HG03045 (cell line): ENCODE measurements around the gene ATG2A.

Experiments used
- ATAC-seq: cut with Tn5 transposase; IDR thresholded peaks from one replicate; pipeline ENCODE4 v1.9.1; 2021; ENCODE audit warnings: mild to moderate bottlenecking, moderate library complexity; ENCODE audit not compliant: unreplicated experiment

Gene ATG2A

DNA sequence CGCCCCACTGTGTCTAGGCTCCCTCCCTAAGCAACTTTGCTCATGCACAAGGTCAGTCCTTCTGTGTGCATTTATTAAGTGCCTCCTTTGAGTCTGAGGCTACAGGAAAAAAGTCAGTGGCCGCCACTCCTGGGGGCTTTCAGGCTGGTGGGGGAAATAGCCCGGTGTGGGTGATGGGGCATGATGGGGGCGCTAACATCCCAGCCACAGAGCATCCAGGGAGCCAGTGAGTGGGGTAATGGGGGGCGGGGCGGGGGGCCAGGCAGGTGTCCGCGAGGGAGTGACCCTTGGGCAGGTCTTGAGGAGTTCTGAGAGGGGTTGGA lies 28.6 kb downstream of the ATG2A start:
- no peak for ATAC-seq

DNA sequence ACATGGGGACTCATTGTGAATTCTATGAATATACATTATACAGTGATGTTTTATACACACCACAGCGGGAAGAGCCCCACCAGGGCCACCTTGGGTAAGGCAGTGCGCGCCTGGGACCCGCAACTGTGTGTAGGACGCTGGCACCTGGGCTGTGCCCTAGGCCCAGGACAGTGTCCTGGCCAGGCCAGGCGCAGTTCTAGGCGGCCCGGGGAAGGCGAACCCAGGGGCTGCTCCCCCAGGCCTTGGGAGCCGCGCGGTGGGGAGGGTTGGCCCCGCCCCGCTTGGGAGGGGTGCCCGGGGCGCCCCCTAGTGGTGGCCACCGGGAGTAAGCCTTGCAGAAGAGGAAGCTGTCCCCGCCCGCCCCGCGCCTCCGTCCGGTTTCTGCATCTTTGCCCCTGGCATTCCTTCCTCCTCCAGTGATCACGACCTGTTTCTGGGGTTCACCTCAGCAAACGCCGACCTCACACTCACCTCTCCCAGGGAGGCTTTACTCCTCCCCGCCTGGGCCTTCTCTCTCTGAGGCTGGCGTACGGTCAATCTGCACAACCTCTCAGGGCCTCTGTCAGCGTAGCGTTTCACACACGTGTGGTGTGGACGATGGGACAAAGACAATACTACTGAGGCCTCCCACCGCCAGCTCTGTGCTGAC lies 29.1 kb downstream of the ATG2A start:
- ATAC-seq = peak; percentile 63

GRCh38 chr11:64887234-64887756 lies 29.7 kb downstream of the ATG2A start:
- ATAC-seq = no peak

GRCh38 chr11:64885367-64886286 lies 31.4 kb downstream of the ATG2A start:
- no peak for ATAC-seq

- ATAC-seq = no peak
Measured at GRCh38 chr11:64884019-64884418, 33.0 kb downstream of the ATG2A start.

GRCh38 chr11:64883575-64883974 lies 33.4 kb downstream of the ATG2A start:
- no peak for ATAC-seq

- ATAC-seq = no peak
Measured at GRCh38 chr11:64882243-64882642, 34.8 kb downstream of the ATG2A start.

DNA sequence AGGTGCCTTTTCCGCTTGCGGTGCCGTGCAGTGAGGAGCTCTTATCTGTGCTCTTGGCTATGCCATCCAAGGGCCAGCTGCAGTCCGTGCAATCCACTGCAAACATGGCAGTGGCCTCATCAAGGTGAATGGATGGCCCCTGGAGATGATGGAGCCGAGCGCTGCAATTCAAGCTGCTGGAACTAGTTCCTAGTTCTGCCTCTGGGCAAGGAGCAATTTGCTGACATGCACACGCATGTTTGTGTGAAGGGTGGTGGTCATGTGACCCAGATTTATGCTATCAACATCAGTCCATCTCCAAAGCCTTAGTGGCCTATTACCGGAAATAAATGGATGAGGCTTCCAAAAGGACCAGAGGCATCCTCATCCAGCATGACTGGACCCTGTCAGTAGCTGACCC lies 35.5 kb downstream of the ATG2A start:
- no peak for ATAC-seq

GRCh38 chr11:64880240-64881001 lies 36.6 kb downstream of the ATG2A start:
- ATAC-seq = no peak

DNA sequence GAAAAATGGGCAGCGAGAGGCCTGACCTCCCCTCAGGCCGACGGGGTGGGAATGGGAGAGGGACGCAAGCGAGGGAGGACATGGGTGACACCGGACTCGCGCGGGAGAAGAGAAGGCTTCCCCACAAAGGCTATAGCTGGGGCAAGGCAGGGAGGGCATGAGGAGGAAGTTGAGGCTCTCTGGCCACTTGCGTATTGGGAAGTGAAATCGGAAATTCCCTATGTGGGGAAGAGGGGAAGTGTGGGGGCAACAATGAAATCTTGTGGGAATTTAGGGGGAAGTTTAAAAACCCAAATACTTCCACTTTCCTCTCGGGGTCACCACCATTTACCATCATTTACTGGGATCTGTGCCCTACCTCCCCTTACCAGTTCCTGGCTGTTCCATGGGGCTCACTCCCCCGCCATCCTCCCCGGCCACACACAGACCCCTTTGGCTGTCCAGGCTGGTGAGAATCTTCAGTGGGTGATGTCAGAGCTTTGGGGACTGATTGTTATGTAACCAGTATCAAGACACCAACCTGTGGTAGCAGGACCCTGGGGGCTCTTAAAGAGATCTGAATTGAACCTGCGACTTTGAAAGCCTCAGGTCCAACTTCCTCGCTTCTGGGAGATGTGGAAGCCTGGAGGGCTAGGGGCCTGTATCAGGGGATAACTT lies 37.6 kb downstream of the ATG2A start:
- no peak for ATAC-seq

DNA sequence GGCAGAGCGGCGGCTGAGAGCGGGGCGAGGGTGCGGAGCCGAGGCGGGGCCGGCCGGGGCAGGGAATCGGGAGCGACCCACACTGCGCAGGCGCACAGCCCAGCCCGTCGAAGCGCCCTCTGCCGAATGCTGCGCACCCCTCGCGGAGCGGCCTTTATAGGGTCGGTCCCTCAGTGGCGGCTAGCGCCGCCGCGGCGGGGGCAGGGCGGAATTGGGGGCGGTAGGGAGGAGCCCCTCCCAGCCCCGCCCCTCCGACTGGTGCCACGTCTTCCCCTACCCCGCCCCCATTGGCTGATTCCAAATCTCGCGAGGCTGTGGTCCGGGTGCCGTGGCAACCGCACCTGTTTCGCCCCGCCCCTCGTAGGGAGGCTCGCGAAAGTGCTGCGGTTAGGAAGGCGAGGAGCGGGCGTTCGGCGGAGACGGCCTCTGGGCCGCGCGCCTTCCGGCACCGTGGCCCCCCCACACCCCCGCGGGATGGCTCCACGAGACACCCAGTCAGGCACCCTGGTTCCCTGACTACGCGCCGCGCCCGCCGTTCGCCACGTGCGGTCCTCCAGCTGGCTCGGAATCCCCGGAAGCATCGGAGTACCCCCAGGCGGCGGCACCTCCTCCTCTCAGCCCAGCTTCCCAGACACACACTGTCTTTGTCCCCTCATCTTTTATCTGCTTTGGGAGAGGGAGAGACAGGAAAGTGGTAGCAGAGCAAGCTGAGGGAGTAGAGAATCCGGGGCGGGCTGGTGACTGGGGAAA lies 38.3 kb downstream of the ATG2A start, which contains the start of gene EHD1:
EHD1 (minus strand) TSS at position 128 of the 750 bp plus-strand sequence. CDS start 157 bp downstream, outside the sequence.
- ATAC-seq = peak; percentile 71

DNA sequence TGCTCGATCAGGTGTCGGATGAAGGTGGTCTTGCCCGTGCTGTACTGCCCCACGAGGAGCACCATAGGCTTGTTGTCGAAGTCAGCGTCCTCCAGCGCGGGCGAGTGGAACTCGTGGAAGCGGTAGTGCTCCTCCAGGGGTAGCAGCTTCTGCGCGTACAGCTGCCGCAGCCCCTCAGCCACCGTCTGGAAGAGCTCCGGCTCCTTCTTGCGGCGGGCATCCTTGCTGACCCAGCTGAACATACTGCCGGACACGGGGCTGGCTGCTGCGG lies 38.9 kb downstream of the ATG2A start:
- ATAC-seq = peak; percentile 19

GRCh38 chr11:64877390-64878222 lies 39.4 kb downstream of the ATG2A start:
- peak; percentile 1 for ATAC-seq

DNA sequence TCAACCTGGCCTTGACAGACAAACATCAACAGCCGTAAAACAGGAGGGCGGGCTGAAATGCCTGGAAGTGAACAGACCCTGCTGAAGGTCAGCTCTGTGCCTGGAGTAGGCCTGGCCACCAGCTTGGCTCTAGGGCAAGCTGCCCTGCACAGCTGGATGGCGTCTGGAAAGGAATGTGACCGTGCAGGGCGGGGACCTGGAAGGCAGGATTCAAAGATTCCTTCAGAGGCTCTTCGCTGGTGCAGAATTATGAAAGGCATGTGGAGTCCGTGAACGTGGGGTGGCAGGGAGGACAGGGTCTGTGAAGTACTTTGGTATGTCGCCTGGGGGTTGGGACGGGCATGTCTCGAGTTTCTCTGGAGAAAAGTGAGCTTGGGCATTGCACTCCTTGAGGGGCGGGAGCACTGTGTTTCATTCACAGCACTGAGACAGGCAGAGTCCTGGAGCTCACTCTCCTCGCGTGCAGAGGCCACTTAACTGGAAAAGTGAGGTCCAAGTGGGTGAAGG lies 40.1 kb downstream of the ATG2A start:
- no peak for ATAC-seq

DNA sequence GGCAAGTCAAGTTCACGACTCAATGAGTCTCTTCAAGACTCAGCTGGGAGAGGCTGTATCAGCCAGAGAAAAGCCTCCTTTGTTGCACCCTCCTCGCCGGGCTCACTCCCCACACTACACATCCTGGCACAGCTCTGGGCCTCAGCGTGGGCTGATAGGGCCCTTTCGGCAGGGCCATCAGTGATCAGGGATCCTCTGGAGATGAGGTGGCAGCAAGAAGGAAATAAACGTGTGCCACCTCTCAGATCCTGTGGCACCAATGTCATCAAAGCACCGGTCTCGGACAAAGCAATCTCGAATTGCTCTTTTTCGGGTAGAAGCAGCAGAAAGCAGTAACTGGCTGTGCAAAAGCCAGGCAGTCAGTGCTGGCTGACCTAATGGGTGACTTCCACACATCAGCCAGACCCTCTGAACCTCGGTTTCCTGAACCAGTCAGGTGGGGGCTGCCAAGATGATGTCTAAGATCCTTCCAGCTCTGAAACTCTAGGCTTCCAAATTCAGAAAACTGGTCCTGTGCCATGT lies 40.7 kb downstream of the ATG2A start:
- no peak for ATAC-seq

GRCh38 chr11:64875369-64876228 lies 41.4 kb downstream of the ATG2A start:
- no peak for ATAC-seq

DNA sequence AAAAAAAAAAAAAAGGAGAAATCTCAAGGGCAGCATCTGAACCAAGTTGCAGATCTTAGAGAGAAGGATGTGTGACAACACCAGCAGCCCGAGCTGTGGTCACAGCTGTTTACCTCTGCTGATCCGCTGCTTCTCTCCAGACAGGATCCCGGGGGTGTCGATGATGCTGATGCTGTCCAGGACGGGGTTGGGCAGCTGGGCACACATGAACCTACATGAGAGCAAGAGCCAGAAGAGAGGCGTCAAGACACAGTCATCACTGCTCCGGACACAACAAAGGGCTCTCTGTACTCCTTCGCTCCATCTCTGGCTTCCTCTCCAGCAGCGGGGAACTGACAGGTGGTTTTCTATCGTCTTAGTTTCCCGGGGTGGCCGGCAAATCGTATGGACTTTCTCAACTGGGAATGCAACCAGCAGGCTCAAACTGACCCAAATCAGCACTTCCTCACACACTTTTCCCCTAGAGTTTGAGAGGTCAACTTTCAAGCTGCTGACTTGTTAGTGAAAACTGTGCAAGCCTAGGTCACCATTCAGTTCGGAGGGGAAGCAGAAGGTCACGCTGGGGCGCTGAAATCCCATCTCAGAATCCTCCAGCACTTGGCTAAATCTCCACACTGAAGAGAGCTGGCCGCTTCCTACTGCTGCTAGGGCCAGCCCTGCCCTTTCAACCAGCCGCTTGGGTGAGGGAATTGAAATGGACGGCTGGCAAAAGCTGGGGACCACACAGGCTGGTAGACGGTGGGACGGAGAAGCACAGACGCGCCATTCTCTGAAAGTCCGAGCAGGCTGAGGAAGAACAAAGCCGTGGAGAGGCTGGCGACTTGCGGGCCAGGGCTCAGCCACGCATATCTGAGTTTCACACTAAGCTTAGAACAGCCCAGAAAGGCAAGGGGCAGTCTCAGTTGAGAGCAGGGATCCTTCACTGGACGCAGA lies 42.4 kb downstream of the ATG2A start:
- ATAC-seq = no peak
